A549 (cell line): ENCODE results near the gene CTCFL. TPM values are rescaled to one million over a fixed set of nuclear protein-coding genes. Genes with fewer than 3 reads are reported as not detected.

Source experiments
- ATAC-seq, 2 experiments: fragments of 200-7000 bp in 1 of 2; fragments of >200 bp in 1 of 2; cut with Nextera tagmentation in 1 of 2; cut with Tn5 transposase in 1 of 2; 3 replicates each; pipeline versions ENCODE4 v1.8.0 to v1.9.1; 2018 to 2020; ENCODE audit warnings: mild to moderate bottlenecking in 1 of 2, moderate library complexity in 1 of 2
- CTCF ChIA-PET: fragments of 300-600 bp; sonication (Branson Sonifier 250); formaldehyde crosslinking; extraction: SDS; loops from one replicate; lab custom pipeline; 2021; ENCODE audit warnings: antibody characterized with exemption, inconsistent platforms; lab: Yijun Ruan, JAX
- POLR2A ChIA-PET: fragments of 350-600 bp; formaldehyde crosslinking; extraction: SDS; loops from one replicate; lab custom pipeline; 2021; ENCODE audit warnings: antibody characterized with exemption, inconsistent platforms; lab: Yijun Ruan, JAX
- DNase-seq, 2 experiments: peaks; one replicate each; pipeline versions ENCODE4 v3.0.0 to v3.0.0-alpha.2; 2011 to 2016; ENCODE audit warnings: low read depth in 1 of 2, low spot score in 1 of 2
- FAIRE-seq: peaks from 2 replicates; lab custom pipeline; 2011; peaks lifted over from hg19 to GRCh38; lab: Jason Lieb, UNC
- H3K27ac ChIP-seq, 2 experiments: fragments of >200 bp; sonication (Bioruptor Twin); formaldehyde crosslinking; 3 replicates each; pipeline ENCODE4 v1.5.1; 2016 to 2017
- H3K4me1 ChIP-seq: fragments of >200 bp; sonication (Bioruptor Twin); formaldehyde crosslinking; 3 replicates; pipeline ENCODE4 v1.6.1; 2016
- H3K4me2 ChIP-seq: fragments of >200 bp; sonication (Bioruptor Twin); formaldehyde crosslinking; 3 replicates; pipeline ENCODE4 v1.6.1; 2016
- H3K4me3 ChIP-seq: fragments of >200 bp; sonication (Bioruptor Twin); formaldehyde crosslinking; 3 replicates; pipeline ENCODE4 v1.5.1; 2016
- H3K9me3 ChIP-seq: fragments of >200 bp; sonication (Bioruptor Twin); formaldehyde crosslinking; 3 replicates; pipeline ENCODE4 v1.6.1; 2016
- ATOH8 ChIP-seq: fragments of 250-450 bp; sonication (Bioruptor Pico); IDR thresholded peaks from 2 replicates; pipeline ENCODE4 v1.5.0; 2020; ENCODE audit warnings: low read depth, mild to moderate bottlenecking, moderate library complexity
- BCL3 ChIP-seq: fragments of >200 bp; sonication (Bioruptor Twin); formaldehyde crosslinking; IDR thresholded peaks from 3 replicates; pipeline ENCODE4 v1.6.1; 2016
- CEBPB ChIP-seq, 2 experiments: fragments of >200 bp in 1 of 2; sonication (Bioruptor Twin) in 1 of 2; formaldehyde crosslinking in 1 of 2; IDR thresholded peaks; 2 replicates each; pipeline ENCODE4 v1.6.1; 2012 to 2016
- E2F6 ChIP-seq: IDR thresholded peaks from 2 replicates; pipeline ENCODE4 v1.6.1; 2012; ENCODE audit warnings: low read depth, borderline replicate concordance
- ELK1 ChIP-seq: fragments of 150-350 bp; IDR thresholded peaks from 2 replicates; pipeline ENCODE4 v1.6.1; 2014; ENCODE audit warnings: low read depth, mild to moderate bottlenecking, low read length
- EP300 ChIP-seq, 2 experiments: fragments of >200 bp; sonication (Bioruptor Twin); formaldehyde crosslinking; IDR thresholded peaks; 2 replicates in 1 of 2; 3 replicates in 1 of 2; pipeline ENCODE4 v1.6.1; 2016 to 2017
- FOSB ChIP-seq: fragments of 250-450 bp; sonication (Bioruptor Pico); IDR thresholded peaks from 2 replicates; pipeline ENCODE4 v1.5.0; 2020; ENCODE audit warnings: mild to moderate bottlenecking, moderate library complexity
- FOSL2 ChIP-seq, 2 experiments: fragments of 450-650 bp in 1 of 2; fragments of >200 bp in 1 of 2; sonication (Bioruptor Twin) in 1 of 2; formaldehyde crosslinking; IDR thresholded peaks; 2 replicates each; pipeline versions ENCODE4 v1.5.0 to v1.6.1; 2016 to 2020; ENCODE audit warnings: mild to moderate bottlenecking in 1 of 2, moderate library complexity in 1 of 2
- HEYL ChIP-seq: fragments of 250-450 bp; sonication (Bioruptor Pico); IDR thresholded peaks from 2 replicates; pipeline ENCODE4 v1.8.0; 2021; ENCODE audit warnings: mild to moderate bottlenecking, moderate library complexity
- HOXB13 ChIP-seq: fragments of 250-450 bp; sonication (Bioruptor Pico); IDR thresholded peaks from 2 replicates; pipeline ENCODE4 v1.5.0; 2020; ENCODE audit warnings: low read depth, mild to moderate bottlenecking, moderate library complexity
- HOXB5 ChIP-seq: fragments of 250-450 bp; sonication (Bioruptor Pico); IDR thresholded peaks from 2 replicates; pipeline ENCODE4 v1.5.0; 2020; ENCODE audit warnings: mild to moderate bottlenecking, moderate library complexity
- JUNB ChIP-seq: fragments of >200 bp; sonication (Bioruptor Twin); formaldehyde crosslinking; IDR thresholded peaks from 2 replicates; pipeline ENCODE4 v1.6.1; 2016
- MAX ChIP-seq: IDR thresholded peaks from 2 replicates; pipeline ENCODE4 v1.6.1; 2012
- MYC ChIP-seq: IDR thresholded peaks from 2 replicates; pipeline ENCODE4 v1.6.1; 2012; ENCODE audit warnings: mild to moderate bottlenecking, inconsistent platforms, low read length, improper control_type of control experiment, borderline replicate concordance
- NFE2L2 ChIP-seq: fragments of 150-350 bp; conservative IDR thresholded peaks from 2 replicates; pipeline ENCODE4 v1.6.1; 2014; ENCODE audit warnings: low read length
- PBX3 ChIP-seq: IDR thresholded peaks from 2 replicates; pipeline ENCODE4 v1.6.1; 2012
- PHF8 ChIP-seq: fragments of 200-600 bp; sonication (generic); IDR thresholded peaks from 2 replicates; pipeline ENCODE4 v1.6.1; 2016; ENCODE audit warnings: low read depth, mild to moderate bottlenecking, antibody characterized with exemption, moderate library complexity, borderline replicate concordance
- POLR2A ChIP-seq: IDR thresholded peaks from 2 replicates; pipeline ENCODE4 v1.6.1; 2012; ENCODE audit warnings: mild to moderate bottlenecking, low read length
- POLR2AphosphoS2 ChIP-seq: conservative IDR thresholded peaks from 2 replicates; pipeline ENCODE4 v1.6.1; 2012; ENCODE audit warnings: low read length, improper control_type of control experiment, inconsistent platforms
- ZC3H11A ChIP-seq: fragments of 450-650 bp; IDR thresholded peaks from 2 replicates; pipeline ENCODE4 v1.6.1; 2014; ENCODE audit warnings: antibody characterized with exemption, mild to moderate bottlenecking
- ZSCAN20 ChIP-seq: fragments of 250-450 bp; sonication (Bioruptor Pico); IDR thresholded peaks from 2 replicates; pipeline ENCODE4 v1.8.0; 2022; ENCODE audit warnings: mild to moderate bottlenecking, moderate library complexity
- WGBS: methylation state at CpG from one replicate; pipeline ENCODE4 v1.1.6; 2017; ENCODE audit errors: missing lambda C conversion rate; 5-methylcytosine and 5-hydroxymethylcytosine counted together
- polyA plus RNA-seq, 4 experiments: library from polyadenylated mRNA; depleted of rRNA in 3 of 4; stranded (reverse); fragments of >200 nt; fragmentation: RNase III in 1 of 4; extraction: RNeasy Plus Mini Kit Qiagen cat#74134 plus additional on column Dnase treatment in 1 of 4; gene quantifications; 2 replicates in 3 of 4; 3 replicates in 1 of 4; pipeline ENCODE4 v1.2.3, GENCODE V29; 2011 to 2017

CTCFL gene
- polyA plus RNA-seq, 2 of the 4 experiments (the other 2 are of a cell fraction): 0.03 TPM

- ATAC-seq (no peak), FAIRE-seq (no peak), DNase-seq (no peak)
- Histone ChIP-seq H3K4me3 (no peak overlapping the region), H3K4me2 (no peak overlapping the region), H3K27ac (no peak overlapping the region), H3K4me1 (no peaks in the 10 kb centered on the region), H3K9me3 (no peaks in the 10 kb centered on the region)
- TF ChIP-seq MAX: no peak
- no peak for TF ChIP-seq ZC3H11A
- no peak for TF ChIP-seq ELK1
- no peak for TF ChIP-seq ZSCAN20 (CRISPR knock-in tag)
- no peak for TF ChIP-seq FOSB (CRISPR knock-in tag)
- TF ChIP-seq POLR2A: no peak
- TF ChIP-seq EP300 (IDR thresholded peaks at IDR 0.05): no peak
- TF ChIP-seq PBX3: no peak
- TF ChIP-seq FOSL2 (IDR thresholded peaks at IDR 0.05): no peak
- no peak for TF ChIP-seq FOSL2 (CRISPR knock-in tag; IDR thresholded peaks at IDR 0.05)
- TF ChIP-seq NFE2L2: no peak
- no peak for TF ChIP-seq POLR2AphosphoS2
- TF ChIP-seq HOXB13 (CRISPR knock-in tag): no peak
- no peak for TF ChIP-seq CEBPB (IDR thresholded peaks at IDR 0.05)
- ChIA-PET CTCF (interaction anchor here (1.3 to 19.8 kb wide), 6 partner anchors 8 to 703 kb away, joined by 6 to 388 read pairs (median 16); no protein-coding TSS in a partner anchor), POLR2A (no interaction called here)
- WGBS: 88% methylated on average over 6 of the region's 6 CpGs
Measured at GRCh38 chr20:57507477-57507876, 17.5 kb downstream of the CTCFL start.

- Histone ChIP-seq H3K4me1 (no peaks in the 10 kb centered on the region), H3K9me3 (no peaks in the 10 kb centered on the region), H3K4me3 (no peak overlapping the region), H3K27ac (no peak overlapping the region), H3K4me2 (no peak overlapping the region)
- ChIA-PET CTCF (interaction anchor here (1.1 to 19.8 kb wide), 7 partner anchors 9 to 705 kb away, joined by 3 to 388 read pairs (median 6); no protein-coding TSS in a partner anchor), POLR2A (no interaction called here)
- WGBS: 61% methylated on average over 6 of the region's 6 CpGs
- TF ChIP-seq PHF8: no peak
- TF ChIP-seq HOXB5 (CRISPR knock-in tag): no peak
- no peak for TF ChIP-seq POLR2AphosphoS2
- TF ChIP-seq MYC: no peak
- TF ChIP-seq ATOH8 (CRISPR knock-in tag): no peak
- TF ChIP-seq HEYL (CRISPR knock-in tag): no peak
- TF ChIP-seq BCL3: no peak
- no peak for TF ChIP-seq JUNB
- TF ChIP-seq E2F6: no peak
- FAIRE-seq: no peak
- DNase-seq: no peak
- ATAC-seq: no peak
Measured at GRCh38 chr20:57505979-57506378, 19.0 kb downstream of the CTCFL start.
